ENCODE measurements around the gene FAM89A.

DNA sequence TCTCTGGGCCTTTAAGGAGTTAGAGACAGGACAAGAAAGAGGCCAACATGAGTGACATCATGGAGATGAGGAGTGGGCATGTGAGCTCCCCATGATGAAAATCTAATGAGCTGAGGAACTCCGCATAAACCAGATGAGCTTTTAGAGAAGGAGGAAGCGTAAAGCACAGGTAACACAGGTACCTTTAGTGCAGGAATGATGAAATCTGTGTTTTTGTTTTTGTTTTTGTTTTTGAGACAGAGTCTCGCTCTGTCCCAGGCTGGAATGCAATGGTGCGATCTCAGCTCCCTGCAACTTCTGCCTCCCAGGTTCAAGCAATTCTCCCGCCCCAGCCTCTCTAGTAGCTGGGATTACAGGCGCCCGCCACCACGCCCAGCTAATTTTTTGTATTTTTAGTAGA lies 12.7 kb upstream of the FAM89A start:
- TF ChIP-seq, protein P1, sequence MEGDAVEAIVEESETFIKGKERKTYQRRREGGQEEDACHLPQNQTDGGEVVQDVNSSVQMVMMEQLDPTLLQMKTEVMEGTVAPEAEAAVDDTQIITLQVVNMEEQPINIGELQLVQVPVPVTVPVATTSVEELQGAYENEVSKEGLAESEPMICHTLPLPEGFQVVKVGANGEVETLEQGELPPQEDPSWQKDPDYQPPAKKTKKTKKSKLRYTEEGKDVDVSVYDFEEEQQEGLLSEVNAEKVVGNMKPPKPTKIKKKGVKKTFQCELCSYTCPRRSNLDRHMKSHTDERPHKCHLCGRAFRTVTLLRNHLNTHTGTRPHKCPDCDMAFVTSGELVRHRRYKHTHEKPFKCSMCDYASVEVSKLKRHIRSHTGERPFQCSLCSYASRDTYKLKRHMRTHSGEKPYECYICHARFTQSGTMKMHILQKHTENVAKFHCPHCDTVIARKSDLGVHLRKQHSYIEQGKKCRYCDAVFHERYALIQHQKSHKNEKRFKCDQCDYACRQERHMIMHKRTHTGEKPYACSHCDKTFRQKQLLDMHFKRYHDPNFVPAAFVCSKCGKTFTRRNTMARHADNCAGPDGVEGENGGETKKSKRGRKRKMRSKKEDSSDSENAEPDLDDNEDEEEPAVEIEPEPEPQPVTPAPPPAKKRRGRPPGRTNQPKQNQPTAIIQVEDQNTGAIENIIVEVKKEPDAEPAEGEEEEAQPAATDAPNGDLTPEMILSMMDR (IDR thresholded peaks at IDR 0.05), result no peak
- no peak for TF ChIP-seq POLR2A (IDR thresholded peaks at IDR 0.05)
